ENCODE results near the gene NBEA. TPM values are rescaled to one million over a fixed set of nuclear protein-coding genes. Genes with fewer than 3 reads are reported as not detected.

Gene NBEA
- total and polyA plus RNA-seq, 2 experiments from 2014 or later, result 2.6 to 12.3 TPM

GRCh38 chr13:35449821-35450220, 507.8 kb downstream of the NBEA start:
- Histone ChIP-seq H3K4me3 (no peak overlapping the region), H3K27ac (no peak overlapping the region), H3K4me2 (no peak overlapping the region), H3K79me2 (no peaks in the 10 kb centered on the region), H3K9me3 (ENCODE audit: low read depth) (no peaks in the 10 kb centered on the region), H4K20me1 (ENCODE audit: insufficient read depth, poor library complexity, severe bottlenecking) (no peaks in the 10 kb centered on the region), H3K27me3 (no peaks in the 10 kb centered on the region), H3K9me2 (replicated peaks; ENCODE audit: insufficient read depth) (no peaks in the 10 kb centered on the region), H3K36me3 (replicated peaks; ENCODE audit: insufficient read depth, low read depth) (no peaks in the 10 kb centered on the region), H3K4me1 (ENCODE audit: insufficient read depth) (no peaks in the 10 kb centered on the region), H2AFZ (no peak overlapping the region)
- WGBS (ENCODE audit: low lambda C conversion rate, missing lambda C conversion rate), result 91% methylated on average over 2 of the region's 2 CpGs
- no peak for TF ChIP-seq CTCF (IDR thresholded peaks at IDR 0.05; ENCODE audit: poor library complexity)
- TF ChIP-seq EZH2 (IDR thresholded peaks at IDR 0.05; ENCODE audit: borderline replicate concordance), result no peak
- TF ChIP-seq EZH2phosphoT487 (IDR thresholded peaks at IDR 0.05; ENCODE audit: low read depth, severe bottlenecking, unreplicated experiment), result no peak
- no peak for DNase-seq (ENCODE audit: low spot score)

- no peak overlapping the region for H3K27ac ChIP-seq
- no peaks in the 10 kb centered on the region for H3K4me1 ChIP-seq (ENCODE audit: insufficient read depth)
- no peak for TF ChIP-seq EZH2phosphoT487 (IDR thresholded peaks at IDR 0.05; ENCODE audit: low read depth, severe bottlenecking, unreplicated experiment)
- no peak for TF ChIP-seq EZH2 (IDR thresholded peaks at IDR 0.05; ENCODE audit: borderline replicate concordance)
- TF ChIP-seq CTCF (IDR thresholded peaks at IDR 0.05; ENCODE audit: poor library complexity), result no peak
- H3K9me3 ChIP-seq (ENCODE audit: low read depth), result no peaks in the 10 kb centered on the region
- H4K20me1 ChIP-seq (ENCODE audit: insufficient read depth, poor library complexity, severe bottlenecking), result no peaks in the 10 kb centered on the region
- no peak overlapping the region for H3K4me2 ChIP-seq
- H3K36me3 ChIP-seq (replicated peaks; ENCODE audit: insufficient read depth, low read depth), result no peaks in the 10 kb centered on the region
- H3K4me3 ChIP-seq, result no peak overlapping the region
- 86% methylated on average over 1 of the region's 1 CpG for WGBS (ENCODE audit: low lambda C conversion rate, missing lambda C conversion rate)
- no peak overlapping the region for H2AFZ ChIP-seq
- no peak for DNase-seq (ENCODE audit: low spot score)
- no peaks in the 10 kb centered on the region for H3K27me3 ChIP-seq
- no peaks in the 10 kb centered on the region for H3K9me2 ChIP-seq (replicated peaks; ENCODE audit: insufficient read depth)
- H3K79me2 ChIP-seq, result no peaks in the 10 kb centered on the region
Measured at GRCh38 chr13:35455022-35455421, 513.0 kb downstream of the NBEA start.

- TF ChIP-seq EZH2phosphoT487 (IDR thresholded peaks at IDR 0.05; ENCODE audit: low read depth, severe bottlenecking, unreplicated experiment), result no peak
- TF ChIP-seq EZH2 (IDR thresholded peaks at IDR 0.05; ENCODE audit: borderline replicate concordance), result no peak
- no peak for TF ChIP-seq CTCF (IDR thresholded peaks at IDR 0.05; ENCODE audit: poor library complexity)
- H3K27me3 ChIP-seq, result no peaks in the 10 kb centered on the region
- no peaks in the 10 kb centered on the region for H3K9me2 ChIP-seq (replicated peaks; ENCODE audit: insufficient read depth)
- no peaks in the 10 kb centered on the region for H3K9me3 ChIP-seq (ENCODE audit: low read depth)
- H3K36me3 ChIP-seq (replicated peaks; ENCODE audit: insufficient read depth, low read depth), result no peaks in the 10 kb centered on the region
- WGBS (ENCODE audit: low lambda C conversion rate, missing lambda C conversion rate), result 100% methylated on average over 3 of the region's 3 CpGs
- H3K27ac ChIP-seq, result no peak overlapping the region
- H4K20me1 ChIP-seq (ENCODE audit: insufficient read depth, poor library complexity, severe bottlenecking), result no peaks in the 10 kb centered on the region
- no peaks in the 10 kb centered on the region for H3K79me2 ChIP-seq
- no peak for DNase-seq (ENCODE audit: low spot score)
- no peaks in the 10 kb centered on the region for H3K4me1 ChIP-seq (ENCODE audit: insufficient read depth)
- H2AFZ ChIP-seq, result no peak overlapping the region
- H3K4me2 ChIP-seq, result no peak overlapping the region
- no peak overlapping the region for H3K4me3 ChIP-seq
Measured at GRCh38 chr13:35457258-35457657, 515.2 kb downstream of the NBEA start.

DNA sequence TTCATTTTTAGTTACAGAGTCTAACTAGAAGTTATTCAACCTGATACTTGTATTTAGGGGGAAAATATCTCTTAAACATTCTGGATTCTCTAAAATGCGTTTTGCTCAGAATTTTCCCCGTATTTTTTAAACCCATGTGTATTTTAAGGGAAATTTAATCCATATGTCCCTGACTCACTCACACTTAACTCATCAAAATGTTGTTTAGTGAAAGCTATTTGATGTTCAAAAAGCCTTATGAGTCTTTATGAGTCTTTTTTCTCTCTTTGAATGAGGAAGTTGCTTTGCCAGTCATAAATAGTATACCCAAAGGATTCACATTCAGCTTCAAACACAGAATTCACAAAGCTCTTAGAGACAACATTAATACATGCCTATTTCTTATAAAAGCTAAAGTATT, 518.0 kb downstream of the NBEA start:
- WGBS (ENCODE audit: low lambda C conversion rate, missing lambda C conversion rate), result 44% methylated on average over 2 of the region's 2 CpGs
- H3K4me2 ChIP-seq, result no peak overlapping the region
- no peaks in the 10 kb centered on the region for H3K79me2 ChIP-seq

More for the DNA sequence above, 518.0 kb downstream of the NBEA start:
- DNase-seq (ENCODE audit: low spot score), result no peak
- H3K9me2 ChIP-seq (replicated peaks; ENCODE audit: insufficient read depth), result no peaks in the 10 kb centered on the region
- H2AFZ ChIP-seq, result no peak overlapping the region
- H3K27ac ChIP-seq, result no peak overlapping the region
- H3K4me1 ChIP-seq (ENCODE audit: insufficient read depth), result no peaks in the 10 kb centered on the region
- no peaks in the 10 kb centered on the region for H4K20me1 ChIP-seq (ENCODE audit: insufficient read depth, poor library complexity, severe bottlenecking)
- no peaks in the 10 kb centered on the region for H3K9me3 ChIP-seq (ENCODE audit: low read depth)
- no peak overlapping the region for H3K4me3 ChIP-seq
- no peaks in the 10 kb centered on the region for H3K36me3 ChIP-seq (replicated peaks; ENCODE audit: insufficient read depth, low read depth)
- TF ChIP-seq EZH2phosphoT487 (IDR thresholded peaks at IDR 0.05; ENCODE audit: low read depth, severe bottlenecking, unreplicated experiment) (no peak), EZH2 (IDR thresholded peaks at IDR 0.05; ENCODE audit: borderline replicate concordance) (no peak), CTCF (IDR thresholded peaks at IDR 0.05; ENCODE audit: poor library complexity) (no peak)
- no peaks in the 10 kb centered on the region for H3K27me3 ChIP-seq

All from hepatocyte (in vitro differentiated cells).